GM19043 (cell line): Measurements from ENCODE around the gene RPL7A.
A peak's percentile ranks its signal among the peaks of the same experiment; 100 is the strongest.
"Not testable (repeated sequence)": the region's sequence is repeated elsewhere in the genome, so short reads cannot be mapped to it uniquely, and the experiment has no call there.

ENCODE experiments used
- ATAC-seq: cut with Tn5 transposase; IDR thresholded peaks from one replicate; pipeline ENCODE4 v1.9.1; 2021; ENCODE audit warnings: low read depth; ENCODE audit not compliant: unreplicated experiment

Gene RPL7A

DNA sequence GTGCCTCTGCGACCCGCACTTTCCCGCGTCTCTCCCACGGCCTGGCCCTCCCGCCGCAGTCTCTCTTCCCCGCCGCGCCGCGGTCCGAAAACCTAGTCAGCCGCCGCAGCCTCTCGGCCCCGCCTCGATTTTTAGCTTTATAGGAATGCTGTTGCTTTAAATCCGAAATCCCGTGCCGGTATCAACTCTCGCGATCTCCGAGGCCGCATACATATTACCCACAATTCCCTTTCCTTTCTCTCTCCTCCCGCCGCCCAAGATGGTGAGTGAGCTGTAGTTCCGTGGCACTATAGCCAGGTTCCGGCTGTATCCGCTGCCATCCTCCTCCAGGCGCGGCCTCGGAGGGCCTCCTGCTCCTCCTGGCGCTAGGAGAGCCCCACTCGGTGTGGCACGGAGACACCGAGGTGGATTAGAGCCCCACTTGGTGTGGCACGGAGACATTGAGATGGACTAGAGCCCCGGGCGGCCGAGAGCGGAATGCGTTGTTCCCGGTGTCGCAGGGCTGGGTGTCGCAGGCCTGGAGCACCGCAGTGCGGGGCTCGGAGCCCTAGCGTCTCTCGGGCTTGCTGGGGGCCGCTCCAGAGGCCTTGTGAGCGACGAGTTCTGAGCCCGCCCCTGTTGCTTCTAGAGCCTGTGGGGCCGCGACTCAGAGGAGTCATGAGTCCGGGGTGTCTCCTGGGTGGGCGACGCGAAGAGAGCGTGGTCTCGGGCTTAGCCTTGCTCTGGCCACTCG, at the start of gene RPL7A, which contains the start of gene MED22:
TSS of gene RPL7A (plus strand) at position 234 of the 733 bp plus-strand sequence. CDS start at position 260, 26 bp downstream.
TSS of gene MED22 (minus strand) at position 147 of the 733 bp plus-strand sequence. CDS start 1,469 bp downstream, outside the sequence.
- ATAC-seq: peak; percentile 52

DNA sequence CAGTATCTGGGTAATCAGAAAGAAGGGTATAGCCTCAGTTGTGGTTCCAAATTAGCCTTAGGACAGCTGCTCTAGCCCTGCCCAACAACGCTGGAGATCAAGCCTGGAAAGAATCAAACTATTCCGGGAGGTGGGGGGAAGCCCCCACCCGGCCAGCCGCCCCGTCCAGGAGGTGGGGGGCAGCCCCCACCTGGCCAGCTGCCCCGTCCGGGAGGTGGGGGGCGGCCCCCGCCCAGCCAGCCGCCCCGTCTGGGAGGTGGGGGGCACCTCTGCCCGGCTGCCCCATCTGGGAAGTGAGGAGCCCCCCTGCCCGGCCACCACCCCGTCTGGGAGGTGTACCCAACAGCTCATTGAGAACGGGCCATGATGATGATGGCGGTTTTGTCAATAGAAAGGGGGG, 48.0 kb upstream of the RPL7A start:
- ATAC-seq: not testable (repeated sequence)

GRCh38 chr9:133301253-133302230, 46.5 kb upstream of the RPL7A start:
- ATAC-seq: no peak

DNA sequence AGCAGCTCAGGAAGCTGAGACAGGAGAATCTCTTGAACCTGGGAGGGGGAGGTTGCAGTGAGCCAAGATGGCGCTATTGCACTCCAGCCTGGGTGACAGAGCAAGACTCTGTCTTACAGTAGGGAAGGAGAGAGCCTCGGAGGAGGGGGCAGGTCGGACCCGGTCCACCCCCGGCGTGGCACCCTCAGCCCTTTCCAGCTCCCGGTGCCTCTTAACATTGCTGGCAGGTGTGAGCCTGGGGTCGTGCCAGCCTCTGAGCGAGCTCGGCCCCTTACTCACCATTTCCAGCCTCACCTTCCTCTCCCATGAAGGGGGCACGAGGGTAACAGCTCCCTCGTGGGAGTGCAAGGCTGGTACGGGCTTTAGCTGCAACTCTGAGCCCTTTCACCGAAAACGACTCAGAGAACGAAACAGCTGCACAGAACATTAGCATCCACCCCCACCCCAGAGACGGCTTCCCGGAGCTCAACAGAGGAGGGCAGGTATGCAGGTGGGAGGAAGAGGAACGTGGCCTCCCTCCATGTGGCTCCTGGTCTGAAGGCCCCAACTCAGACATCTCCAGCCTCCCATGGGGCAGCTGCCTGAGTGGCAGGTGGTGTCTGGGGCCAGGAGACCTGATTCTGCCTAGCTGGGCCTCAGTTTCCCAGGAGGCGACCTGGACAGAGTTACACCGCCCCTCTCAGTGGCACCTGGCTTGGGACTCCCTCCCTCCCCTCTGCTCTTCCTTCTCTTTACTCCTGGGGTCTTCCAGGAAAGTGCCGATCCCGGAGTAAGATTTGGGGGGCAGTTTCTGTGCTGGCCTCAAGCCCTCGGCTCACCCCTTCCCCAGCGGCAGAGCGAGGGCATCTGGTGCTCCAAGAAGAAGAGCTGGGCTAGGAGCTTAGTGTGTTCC, 44.5 kb upstream of the RPL7A start:
- no peak for ATAC-seq

DNA sequence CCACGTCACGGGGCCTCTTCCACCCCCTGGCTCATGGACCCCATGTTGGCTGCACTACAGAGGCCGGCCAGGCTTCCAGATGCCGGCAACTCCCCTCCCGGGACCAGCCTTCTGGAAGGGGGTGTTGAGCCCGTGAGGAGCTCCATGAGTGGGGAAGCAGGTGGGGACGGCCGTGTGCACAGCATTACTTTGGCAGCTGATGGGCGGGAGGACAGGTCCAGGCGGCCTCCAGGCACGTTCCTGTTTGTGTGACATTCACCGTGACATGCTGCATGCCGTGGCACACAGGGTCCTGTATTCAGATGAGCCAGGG, 43.9 kb upstream of the RPL7A start:
- ATAC-seq: no peak

DNA sequence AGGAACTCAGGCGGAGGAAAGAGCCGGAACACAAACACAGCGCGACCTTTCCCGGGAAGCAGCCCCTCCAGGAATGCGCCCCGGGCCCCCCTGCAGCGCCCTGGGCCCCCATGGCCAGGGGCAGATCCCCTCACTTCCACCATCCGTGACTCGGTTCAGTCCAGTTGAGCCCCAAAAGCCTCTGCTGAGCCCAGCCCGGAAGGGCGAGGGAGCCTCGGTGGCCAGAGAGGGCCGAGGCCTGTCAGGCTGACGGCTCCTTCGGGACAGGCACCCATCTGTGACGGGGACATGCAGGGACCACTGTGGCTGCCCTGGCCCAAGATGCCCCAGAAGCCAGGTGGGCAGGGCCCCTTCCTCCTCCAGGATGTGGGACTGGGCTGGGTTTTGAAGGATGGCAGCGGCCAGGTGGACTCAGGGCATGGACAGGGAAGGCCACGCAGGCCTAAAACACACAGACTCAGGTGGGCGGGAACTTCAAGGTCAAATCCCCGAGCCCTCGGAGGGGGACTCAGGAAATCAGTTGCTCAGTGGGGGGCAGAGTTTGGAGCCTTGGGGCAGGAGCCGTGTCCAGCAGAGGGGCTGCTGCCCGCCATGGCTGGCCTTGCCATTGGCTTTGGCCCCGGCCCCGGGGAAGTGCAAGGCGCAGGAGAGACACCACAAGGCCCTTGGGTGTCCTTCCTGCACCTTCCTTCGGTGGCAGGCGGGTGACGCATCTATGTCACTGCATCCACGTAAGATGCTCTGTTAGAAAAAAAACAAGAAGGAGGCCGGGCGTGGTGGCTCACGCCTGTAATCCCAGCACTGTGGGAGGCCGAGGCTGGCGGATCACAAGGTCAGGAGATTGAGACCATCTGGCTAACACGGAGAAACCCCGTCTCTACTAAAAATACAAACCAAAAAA, 43.3 kb upstream of the RPL7A start:
- no peak for ATAC-seq

- no peak for ATAC-seq
Observed at GRCh38 chr9:133305731-133306130, 42.3 kb upstream of the RPL7A start.

DNA sequence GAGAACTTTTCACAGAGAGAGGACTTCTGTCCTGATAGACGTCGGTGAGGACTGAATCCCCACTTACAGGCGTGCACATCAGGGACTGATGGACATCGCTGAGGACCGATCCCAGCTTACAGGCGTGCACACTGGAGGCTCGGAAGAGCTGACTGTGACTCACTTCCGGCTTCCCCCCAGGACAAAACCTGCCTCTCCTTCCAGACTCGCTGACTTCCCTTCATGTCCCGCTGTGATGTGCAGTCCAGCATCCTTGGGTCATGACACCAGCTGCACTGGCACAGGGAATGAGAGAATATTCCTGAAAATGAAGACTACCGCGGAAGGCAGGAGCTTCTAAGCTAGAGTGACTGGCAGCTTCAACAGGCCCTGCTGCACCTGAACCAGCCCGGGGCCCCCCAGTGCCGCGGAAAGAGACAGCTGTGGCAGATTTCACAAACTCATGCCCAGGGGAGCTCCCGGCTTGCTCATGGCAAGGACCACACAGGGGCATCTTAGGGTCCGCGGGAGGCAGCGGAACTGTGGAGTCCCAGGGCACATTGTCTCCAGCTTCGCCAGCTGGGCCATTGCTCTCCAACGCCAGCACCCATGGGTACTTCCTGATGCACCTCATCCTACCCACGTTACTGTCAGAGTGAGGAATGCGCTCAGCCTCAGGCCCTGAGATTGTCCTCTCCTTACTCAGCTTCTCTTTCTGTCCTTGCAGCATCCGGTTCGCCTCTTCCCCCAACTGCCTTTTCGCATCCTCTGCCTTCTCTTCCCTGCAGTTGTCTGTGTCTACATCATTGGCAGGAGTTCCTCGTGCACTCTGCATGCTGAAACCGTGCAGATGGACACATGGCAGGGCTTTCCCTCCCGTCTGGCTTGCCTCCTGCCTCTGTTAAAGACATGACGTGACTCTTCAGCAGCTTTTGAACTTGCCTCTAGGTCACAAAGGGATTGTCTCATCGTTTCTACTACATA, 41.5 kb upstream of the RPL7A start:
- no peak for ATAC-seq

- no peak for ATAC-seq
Observed at GRCh38 chr9:133307301-133307700, 40.7 kb upstream of the RPL7A start.

- ATAC-seq: no peak
Observed at GRCh38 chr9:133309608-133310007, 38.4 kb upstream of the RPL7A start.

DNA sequence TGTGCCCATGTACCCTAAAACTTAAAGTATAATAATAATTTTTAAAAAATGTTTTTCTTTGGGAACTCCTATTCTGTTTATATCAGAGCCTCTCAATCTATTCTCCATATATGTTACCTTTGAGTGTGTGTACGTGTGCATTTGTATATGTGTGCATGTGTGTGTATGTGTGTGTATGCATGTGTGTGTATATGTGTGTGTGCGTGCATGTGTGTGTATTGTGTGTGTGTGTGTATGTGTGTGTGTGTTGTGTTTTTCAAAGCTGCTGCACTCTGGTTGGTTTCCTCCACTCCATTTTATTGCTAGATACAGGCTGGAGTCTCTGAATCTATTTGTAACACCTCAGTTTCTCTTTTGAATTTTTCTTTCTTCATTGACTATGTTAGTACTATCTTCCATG, 32.0 kb upstream of the RPL7A start:
- ATAC-seq: no peak

GRCh38 chr9:133317551-133317950, 30.5 kb upstream of the RPL7A start:
- not testable (repeated sequence) for ATAC-seq

GRCh38 chr9:133320421-133320881, 27.6 kb upstream of the RPL7A start:
- no peak for ATAC-seq

GRCh38 chr9:133321411-133321935, 26.5 kb upstream of the RPL7A start:
- no peak for ATAC-seq

GRCh38 chr9:133322701-133323100, 25.3 kb upstream of the RPL7A start:
- no peak for ATAC-seq

DNA sequence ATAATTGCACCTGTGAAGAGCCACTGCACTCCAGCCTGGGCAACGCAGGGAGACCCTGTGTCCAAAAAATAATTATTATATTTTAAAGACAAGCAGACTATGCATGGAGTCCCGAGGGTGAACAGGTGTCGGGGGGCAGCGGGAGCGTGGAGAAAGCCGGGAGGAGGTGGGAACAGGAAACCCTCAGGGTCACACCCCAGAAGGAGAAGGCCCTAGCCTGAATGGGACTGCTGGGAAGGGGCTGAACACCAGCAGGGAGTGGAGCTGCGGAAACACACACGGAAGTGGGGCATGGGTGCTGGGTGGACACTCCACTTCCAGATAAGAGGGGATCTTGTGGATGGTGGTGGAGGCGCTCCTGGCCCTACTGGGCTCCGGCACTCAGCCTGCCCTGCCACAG, 24.8 kb upstream of the RPL7A start:
- no peak for ATAC-seq

GRCh38 chr9:133323991-133324703, 23.9 kb upstream of the RPL7A start:
- ATAC-seq: no peak
